SK-N-SH treated with all-trans-retinoic acid at 6 μM for 48 hours (cell line): ENCODE data around the gene CALML3.

ENCODE experiments used
- ATAC-seq: fragments of 200-7000 bp; cut with Tn5 transposase; 3 replicates; pipeline ENCODE4 v1.9.1; 2020; ENCODE audit warnings: mild to moderate bottlenecking, moderate library complexity
- ARNTL ChIP-seq: fragments of 450-650 bp; formaldehyde crosslinking; IDR thresholded peaks from 2 replicates; pipeline ENCODE4 v1.5.0; 2020; ENCODE audit warnings: low read depth, mild to moderate bottlenecking, moderate library complexity, borderline replicate concordance
- BACH2 ChIP-seq: fragments of 250-450 bp; sonication (Bioruptor Pico); IDR thresholded peaks from 2 replicates; pipeline ENCODE4 v1.9.0; 2021; ENCODE audit warnings: mild to moderate bottlenecking, borderline replicate concordance
- CSDC2 ChIP-seq: fragments of 250-450 bp; sonication (Bioruptor Pico); IDR thresholded peaks from 2 replicates; pipeline ENCODE4 v1.5.0; 2020; ENCODE audit warnings: mild to moderate bottlenecking, moderate library complexity
- ESRRG ChIP-seq: fragments of 250-450 bp; sonication (Bioruptor Pico); IDR thresholded peaks from 2 replicates; pipeline ENCODE4 v1.6.1; 2021; ENCODE audit warnings: mild to moderate bottlenecking
- GLIS3 ChIP-seq: fragments of 250-450 bp; sonication (Bioruptor Pico); IDR thresholded peaks from 2 replicates; pipeline ENCODE4 v1.5.0; 2020; ENCODE audit warnings: mild to moderate bottlenecking, moderate library complexity
- ISL1 ChIP-seq: fragments of 250-450 bp; sonication (Bioruptor Pico); IDR thresholded peaks from 2 replicates; pipeline ENCODE4 v2.1.2; 2022; ENCODE audit warnings: mild to moderate bottlenecking, moderate library complexity
- OSR1 ChIP-seq: fragments of 250-450 bp; sonication (Bioruptor Pico); IDR thresholded peaks from 2 replicates; pipeline ENCODE4 v1.8.0; 2022; ENCODE audit warnings: moderate library complexity, mild to moderate bottlenecking, inconsistent platforms
- PPARA ChIP-seq: fragments of 250-450 bp; sonication (Bioruptor Pico); IDR thresholded peaks from 2 replicates; pipeline ENCODE4 v1.5.0; 2020; ENCODE audit warnings: mild to moderate bottlenecking, borderline replicate concordance
- RARB ChIP-seq: fragments of 250-450 bp; sonication (Bioruptor Pico); IDR thresholded peaks from 2 replicates; pipeline ENCODE4 v1.8.0; 2021; ENCODE audit warnings: mild to moderate bottlenecking, moderate library complexity
- SNAI2 ChIP-seq: fragments of 250-450 bp; sonication (Bioruptor Pico); IDR thresholded peaks from 2 replicates; pipeline ENCODE4 v1.5.0; 2020; ENCODE audit warnings: mild to moderate bottlenecking, moderate library complexity
- TCF4 ChIP-seq: fragments of 250-450 bp; sonication (Bioruptor Pico); IDR thresholded peaks from 2 replicates; pipeline ENCODE4 v1.8.0; 2021; ENCODE audit warnings: mild to moderate bottlenecking, moderate library complexity, borderline replicate concordance
- TOX ChIP-seq: fragments of 250-450 bp; sonication (Bioruptor Pico); IDR thresholded peaks from 2 replicates; pipeline ENCODE4 v1.8.0; 2021; ENCODE audit warnings: mild to moderate bottlenecking, moderate library complexity, borderline replicate concordance
- ZC3H10 ChIP-seq: fragments of 250-450 bp; sonication (Bioruptor Pico); IDR thresholded peaks from 2 replicates; pipeline ENCODE4 v1.5.1; 2021; ENCODE audit warnings: mild to moderate bottlenecking, moderate library complexity
- ZFP3 ChIP-seq: fragments of 250-450 bp; sonication (Bioruptor Pico); IDR thresholded peaks from 2 replicates; pipeline ENCODE4 v1.5.0; 2020; ENCODE audit warnings: mild to moderate bottlenecking, moderate library complexity
- ZFP30 ChIP-seq: fragments of 450-650 bp; formaldehyde crosslinking; IDR thresholded peaks from 2 replicates; pipeline ENCODE4 v1.5.0; 2022; ENCODE audit warnings: mild to moderate bottlenecking, moderate library complexity
- ZNF565 ChIP-seq: fragments of 450-650 bp; formaldehyde crosslinking; conservative IDR thresholded peaks from 2 replicates; pipeline ENCODE4 v1.5.0; 2020; ENCODE audit warnings: low read depth, mild to moderate bottlenecking, moderate library complexity
- ZNF70 ChIP-seq: fragments of 450-650 bp; formaldehyde crosslinking; IDR thresholded peaks from 2 replicates; pipeline ENCODE4 v1.5.0; 2020; ENCODE audit warnings: mild to moderate bottlenecking, moderate library complexity
- ZNF8 ChIP-seq: fragments of 450-650 bp; formaldehyde crosslinking; IDR thresholded peaks from 2 replicates; pipeline ENCODE4 v1.5.0; 2020; ENCODE audit warnings: mild to moderate bottlenecking, moderate library complexity
- TF ChIP-seq, protein P1 (sequence below): fragments of 250-450 bp; sonication (Bioruptor Pico); IDR thresholded peaks from 2 replicates; pipeline ENCODE4 v1.5.1; 2020; ENCODE audit warnings: low read depth, mild to moderate bottlenecking, moderate library complexity
- TF ChIP-seq, protein P2 (sequence below): fragments of 250-450 bp; sonication (Bioruptor Pico); IDR thresholded peaks from 2 replicates; pipeline ENCODE4 v1.5.0; 2020; ENCODE audit warnings: mild to moderate bottlenecking, moderate library complexity
- TF ChIP-seq, protein P3 (sequence below): fragments of 250-450 bp; sonication (Bioruptor Pico); IDR thresholded peaks from 2 replicates; pipeline ENCODE4 v1.8.0; 2020; ENCODE audit warnings: mild to moderate bottlenecking, moderate library complexity, borderline replicate concordance
- TF ChIP-seq, protein P4 (sequence below): fragments of 250-450 bp; sonication (Bioruptor Pico); IDR thresholded peaks from 2 replicates; pipeline ENCODE4 v1.8.0; 2021; ENCODE audit warnings: low read depth, mild to moderate bottlenecking, moderate library complexity, borderline replicate concordance

Gene CALML3

DNA sequence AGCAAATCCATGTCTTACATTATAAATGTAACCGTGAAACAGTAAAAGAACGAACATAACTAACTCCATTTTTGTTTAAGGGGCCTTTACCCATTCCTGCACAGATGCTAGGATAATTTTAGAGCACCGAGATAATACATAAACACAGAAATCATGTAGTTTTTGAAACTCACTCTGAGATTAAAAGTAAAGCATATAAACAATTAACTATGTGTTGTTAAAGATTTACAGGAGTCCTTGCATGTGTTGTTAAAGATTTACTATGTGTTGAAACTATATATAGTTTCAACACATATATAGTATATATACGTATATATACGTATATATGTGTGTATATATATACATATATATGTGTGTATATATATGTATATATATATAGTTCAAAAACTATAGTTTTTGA lies 7.2 kb upstream of the CALML3 start:
- TF ChIP-seq, protein P1, sequence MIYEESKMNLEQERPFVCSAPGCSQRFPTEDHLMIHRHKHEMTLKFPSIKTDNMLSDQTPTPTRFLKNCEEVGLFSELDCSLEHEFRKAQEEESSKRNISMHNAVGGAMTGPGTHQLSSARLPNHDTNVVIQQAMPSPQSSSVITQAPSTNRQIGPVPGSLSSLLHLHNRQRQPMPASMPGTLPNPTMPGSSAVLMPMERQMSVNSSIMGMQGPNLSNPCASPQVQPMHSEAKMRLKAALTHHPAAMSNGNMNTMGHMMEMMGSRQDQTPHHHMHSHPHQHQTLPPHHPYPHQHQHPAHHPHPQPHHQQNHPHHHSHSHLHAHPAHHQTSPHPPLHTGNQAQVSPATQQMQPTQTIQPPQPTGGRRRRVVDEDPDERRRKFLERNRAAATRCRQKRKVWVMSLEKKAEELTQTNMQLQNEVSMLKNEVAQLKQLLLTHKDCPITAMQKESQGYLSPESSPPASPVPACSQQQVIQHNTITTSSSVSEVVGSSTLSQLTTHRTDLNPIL (CRISPR knock-in tag), result no peak
- TF ChIP-seq ZNF70 (CRISPR knock-in tag), result no peak
- no peak for TF ChIP-seq CSDC2 (CRISPR knock-in tag)
- no peak for TF ChIP-seq ZNF8 (CRISPR knock-in tag)
- no peak for TF ChIP-seq ESRRG (CRISPR knock-in tag)
- TF ChIP-seq ISL1 (CRISPR knock-in tag), result no peak
- TF ChIP-seq TOX (CRISPR knock-in tag), result no peak
- TF ChIP-seq, protein P2, sequence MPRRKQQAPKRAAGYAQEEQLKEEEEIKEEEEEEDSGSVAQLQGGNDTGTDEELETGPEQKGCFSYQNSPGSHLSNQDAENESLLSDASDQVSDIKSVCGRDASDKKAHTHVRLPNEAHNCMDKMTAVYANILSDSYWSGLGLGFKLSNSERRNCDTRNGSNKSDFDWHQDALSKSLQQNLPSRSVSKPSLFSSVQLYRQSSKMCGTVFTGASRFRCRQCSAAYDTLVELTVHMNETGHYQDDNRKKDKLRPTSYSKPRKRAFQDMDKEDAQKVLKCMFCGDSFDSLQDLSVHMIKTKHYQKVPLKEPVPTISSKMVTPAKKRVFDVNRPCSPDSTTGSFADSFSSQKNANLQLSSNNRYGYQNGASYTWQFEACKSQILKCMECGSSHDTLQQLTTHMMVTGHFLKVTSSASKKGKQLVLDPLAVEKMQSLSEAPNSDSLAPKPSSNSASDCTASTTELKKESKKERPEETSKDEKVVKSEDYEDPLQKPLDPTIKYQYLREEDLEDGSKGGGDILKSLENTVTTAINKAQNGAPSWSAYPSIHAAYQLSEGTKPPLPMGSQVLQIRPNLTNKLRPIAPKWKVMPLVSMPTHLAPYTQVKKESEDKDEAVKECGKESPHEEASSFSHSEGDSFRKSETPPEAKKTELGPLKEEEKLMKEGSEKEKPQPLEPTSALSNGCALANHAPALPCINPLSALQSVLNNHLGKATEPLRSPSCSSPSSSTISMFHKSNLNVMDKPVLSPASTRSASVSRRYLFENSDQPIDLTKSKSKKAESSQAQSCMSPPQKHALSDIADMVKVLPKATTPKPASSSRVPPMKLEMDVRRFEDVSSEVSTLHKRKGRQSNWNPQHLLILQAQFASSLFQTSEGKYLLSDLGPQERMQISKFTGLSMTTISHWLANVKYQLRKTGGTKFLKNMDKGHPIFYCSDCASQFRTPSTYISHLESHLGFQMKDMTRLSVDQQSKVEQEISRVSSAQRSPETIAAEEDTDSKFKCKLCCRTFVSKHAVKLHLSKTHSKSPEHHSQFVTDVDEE (CRISPR knock-in tag), result no peak
- TF ChIP-seq GLIS3 (CRISPR knock-in tag), result no peak
- TF ChIP-seq ZFP3, result no peak
- TF ChIP-seq PPARA (CRISPR knock-in tag), result no peak

DNA sequence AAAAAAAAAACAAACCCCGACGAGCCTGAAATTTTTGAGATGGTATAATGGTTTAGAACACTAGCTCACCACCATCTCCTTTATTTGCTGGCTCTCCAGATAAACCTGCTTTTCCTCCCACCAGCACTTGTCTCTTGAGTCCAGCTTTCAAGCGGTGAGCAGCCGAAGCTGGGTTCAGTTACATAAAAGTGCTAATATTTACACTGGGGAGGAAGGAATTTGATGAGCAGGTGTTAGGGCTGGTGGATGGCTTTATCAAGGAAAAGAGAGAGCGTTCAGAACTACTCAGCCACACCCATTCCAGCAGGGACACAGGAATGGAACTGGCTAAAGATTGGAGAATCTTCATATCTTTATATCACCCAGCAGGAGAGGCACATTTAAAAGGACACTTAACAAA lies 6.6 kb upstream of the CALML3 start:
- TF ChIP-seq, protein P2 (CRISPR knock-in tag), result no peak
- no peak for ATAC-seq

More for the DNA sequence above, 7.2 kb upstream of the CALML3 start:
- no peak for ATAC-seq

DNA sequence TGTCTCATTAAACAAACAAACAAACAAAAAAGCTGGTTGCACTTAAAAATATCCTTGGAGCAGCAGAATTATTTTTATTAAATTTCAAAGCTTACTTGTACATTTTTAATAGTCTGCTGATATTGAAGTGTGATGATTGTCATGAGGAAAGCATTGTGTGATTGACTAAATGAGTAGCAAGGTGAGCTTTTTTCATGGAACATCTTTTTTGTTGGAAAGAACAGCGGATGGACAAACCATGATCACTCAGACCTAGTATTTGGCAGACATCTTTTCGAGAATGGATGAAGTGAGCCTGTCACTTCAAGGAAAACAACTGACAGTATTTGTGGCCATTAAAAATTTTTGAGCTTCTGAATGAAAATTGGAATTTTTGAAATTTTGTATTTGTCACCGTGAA lies 5.7 kb upstream of the CALML3 start:
- no peak for ATAC-seq
- TF ChIP-seq, protein P3, sequence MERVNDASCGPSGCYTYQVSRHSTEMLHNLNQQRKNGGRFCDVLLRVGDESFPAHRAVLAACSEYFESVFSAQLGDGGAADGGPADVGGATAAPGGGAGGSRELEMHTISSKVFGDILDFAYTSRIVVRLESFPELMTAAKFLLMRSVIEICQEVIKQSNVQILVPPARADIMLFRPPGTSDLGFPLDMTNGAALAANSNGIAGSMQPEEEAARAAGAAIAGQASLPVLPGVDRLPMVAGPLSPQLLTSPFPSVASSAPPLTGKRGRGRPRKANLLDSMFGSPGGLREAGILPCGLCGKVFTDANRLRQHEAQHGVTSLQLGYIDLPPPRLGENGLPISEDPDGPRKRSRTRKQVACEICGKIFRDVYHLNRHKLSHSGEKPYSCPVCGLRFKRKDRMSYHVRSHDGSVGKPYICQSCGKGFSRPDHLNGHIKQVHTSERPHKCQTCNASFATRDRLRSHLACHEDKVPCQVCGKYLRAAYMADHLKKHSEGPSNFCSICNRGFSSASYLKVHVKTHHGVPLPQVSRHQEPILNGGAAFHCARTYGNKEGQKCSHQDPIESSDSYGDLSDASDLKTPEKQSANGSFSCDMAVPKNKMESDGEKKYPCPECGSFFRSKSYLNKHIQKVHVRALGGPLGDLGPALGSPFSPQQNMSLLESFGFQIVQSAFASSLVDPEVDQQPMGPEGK (CRISPR knock-in tag), result no peak
- no peak for TF ChIP-seq BACH2 (CRISPR knock-in tag)
- no peak for TF ChIP-seq ISL1 (CRISPR knock-in tag)
- TF ChIP-seq ZC3H10 (CRISPR knock-in tag), result no peak
- TF ChIP-seq ZNF8 (CRISPR knock-in tag), result no peak
- no peak for TF ChIP-seq RARB
- TF ChIP-seq OSR1 (CRISPR knock-in tag), result no peak
- no peak for TF ChIP-seq CSDC2 (CRISPR knock-in tag)
- no peak for TF ChIP-seq ZFP30
- TF ChIP-seq SNAI2 (CRISPR knock-in tag), result no peak
- TF ChIP-seq ESRRG (CRISPR knock-in tag), result no peak
- no peak for TF ChIP-seq TCF4 (CRISPR knock-in tag)
- TF ChIP-seq ARNTL (CRISPR knock-in tag), result no peak
- TF ChIP-seq ZNF70 (CRISPR knock-in tag), result no peak
- TF ChIP-seq, protein P4, sequence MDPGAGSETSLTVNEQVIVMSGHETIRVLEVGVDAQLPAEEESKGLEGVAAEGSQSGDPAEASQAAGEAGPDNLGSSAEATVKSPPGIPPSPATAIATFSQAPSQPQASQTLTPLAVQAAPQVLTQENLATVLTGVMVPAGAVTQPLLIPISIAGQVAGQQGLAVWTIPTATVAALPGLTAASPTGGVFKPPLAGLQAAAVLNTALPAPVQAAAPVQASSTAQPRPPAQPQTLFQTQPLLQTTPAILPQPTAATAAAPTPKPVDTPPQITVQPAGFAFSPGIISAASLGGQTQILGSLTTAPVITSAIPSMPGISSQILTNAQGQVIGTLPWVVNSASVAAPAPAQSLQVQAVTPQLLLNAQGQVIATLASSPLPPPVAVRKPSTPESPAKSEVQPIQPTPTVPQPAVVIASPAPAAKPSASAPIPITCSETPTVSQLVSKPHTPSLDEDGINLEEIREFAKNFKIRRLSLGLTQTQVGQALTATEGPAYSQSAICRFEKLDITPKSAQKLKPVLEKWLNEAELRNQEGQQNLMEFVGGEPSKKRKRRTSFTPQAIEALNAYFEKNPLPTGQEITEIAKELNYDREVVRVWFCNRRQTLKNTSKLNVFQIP (CRISPR knock-in tag), result no peak
- no peak for TF ChIP-seq ZNF565
- TF ChIP-seq GLIS3 (CRISPR knock-in tag), result no peak
